GM21529 (cell line): ENCODE measurements around the gene KCNQ1.

Experiments used
- ATAC-seq: cut with Tn5 transposase; IDR thresholded peaks from one replicate; pipeline ENCODE4 v1.9.1; 2021; ENCODE audit not compliant: unreplicated experiment

KCNQ1 gene

GRCh38 chr11:2509481-2510001 is 64.7 kb downstream of the KCNQ1 start:
- no peak for ATAC-seq

DNA sequence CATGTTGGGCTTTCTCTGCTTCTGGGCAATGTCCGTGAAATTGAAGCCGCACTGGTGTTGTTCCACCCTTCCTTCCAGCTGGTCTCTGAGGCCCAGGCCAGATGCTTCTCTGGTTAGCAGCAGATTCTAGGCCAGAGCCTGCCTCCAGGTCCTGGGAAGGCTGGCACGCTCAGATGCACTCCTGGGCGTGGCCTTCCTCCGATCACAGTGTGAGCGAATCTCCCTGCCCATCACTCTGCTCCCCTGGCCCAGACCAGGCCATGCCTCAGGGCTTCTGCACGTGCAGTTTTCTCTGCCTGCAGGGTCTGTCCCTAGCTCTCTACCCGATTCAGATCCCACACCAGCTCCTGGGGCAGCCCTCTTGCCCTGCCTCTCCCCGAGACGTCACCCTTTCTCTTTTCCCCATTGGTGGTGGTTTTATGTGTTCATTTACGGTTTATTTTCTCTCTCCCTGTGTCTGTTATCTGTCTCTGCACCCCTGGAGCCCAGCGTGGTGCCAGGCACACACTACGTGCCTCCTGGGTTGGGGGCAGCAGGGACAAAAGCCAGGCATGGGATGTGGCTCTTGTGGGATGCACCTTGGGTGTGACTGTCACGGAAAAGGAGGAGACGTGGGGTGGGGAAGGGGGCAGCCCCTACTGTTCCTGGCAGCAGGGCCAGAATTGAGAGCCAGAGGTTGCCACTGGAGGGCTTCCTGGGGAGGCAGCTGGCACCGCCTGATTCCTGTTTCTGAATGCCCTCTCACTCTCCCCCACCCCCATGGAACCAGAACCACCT is 66.0 kb downstream of the KCNQ1 start:
- no peak for ATAC-seq

DNA sequence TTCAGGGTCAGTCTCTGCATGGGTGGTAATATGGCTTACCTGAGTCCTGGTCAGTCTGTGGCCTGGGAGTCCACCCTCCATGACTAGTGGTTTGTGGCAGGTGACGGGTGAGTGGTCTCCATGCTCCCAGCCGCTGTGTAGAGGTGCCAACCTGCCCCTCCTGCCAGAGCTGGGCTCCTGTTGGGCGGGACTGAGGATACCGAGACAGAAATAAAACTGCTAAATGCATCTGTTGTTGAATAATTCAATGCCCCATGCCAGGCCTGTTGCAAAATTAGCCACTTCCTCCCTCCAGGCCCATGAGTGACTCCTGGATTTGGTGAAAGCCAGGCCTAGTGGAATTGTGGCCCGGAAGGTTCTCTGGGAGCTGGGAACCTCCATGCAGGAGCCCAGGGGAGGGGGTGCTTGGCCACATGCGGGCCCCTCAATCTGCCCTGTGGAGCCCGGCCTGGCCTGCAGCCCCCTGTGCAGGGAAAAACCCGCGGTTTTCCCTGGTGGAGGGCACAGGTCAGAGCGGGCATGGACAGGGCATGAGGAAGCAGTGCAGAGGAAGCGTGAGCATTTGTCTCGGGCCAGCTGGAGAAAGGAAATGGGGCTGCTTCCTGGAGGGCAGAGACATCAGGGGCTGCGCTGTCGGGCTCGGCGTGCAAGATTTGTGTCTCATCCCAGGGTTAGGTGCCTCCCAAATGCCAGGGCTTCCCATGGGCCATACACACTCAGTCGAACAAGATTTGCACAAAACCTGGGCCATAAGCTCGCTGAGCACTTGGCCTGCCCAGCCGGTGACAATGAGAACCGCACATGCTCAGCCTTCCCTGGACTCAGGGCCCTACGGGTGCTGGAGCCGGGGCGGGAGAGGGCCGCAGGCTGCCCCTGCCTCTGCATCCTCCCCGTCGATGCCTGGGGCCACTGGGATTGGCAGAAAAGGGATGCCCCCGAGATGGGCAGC is 66.9 kb downstream of the KCNQ1 start:
- ATAC-seq = no peak

DNA sequence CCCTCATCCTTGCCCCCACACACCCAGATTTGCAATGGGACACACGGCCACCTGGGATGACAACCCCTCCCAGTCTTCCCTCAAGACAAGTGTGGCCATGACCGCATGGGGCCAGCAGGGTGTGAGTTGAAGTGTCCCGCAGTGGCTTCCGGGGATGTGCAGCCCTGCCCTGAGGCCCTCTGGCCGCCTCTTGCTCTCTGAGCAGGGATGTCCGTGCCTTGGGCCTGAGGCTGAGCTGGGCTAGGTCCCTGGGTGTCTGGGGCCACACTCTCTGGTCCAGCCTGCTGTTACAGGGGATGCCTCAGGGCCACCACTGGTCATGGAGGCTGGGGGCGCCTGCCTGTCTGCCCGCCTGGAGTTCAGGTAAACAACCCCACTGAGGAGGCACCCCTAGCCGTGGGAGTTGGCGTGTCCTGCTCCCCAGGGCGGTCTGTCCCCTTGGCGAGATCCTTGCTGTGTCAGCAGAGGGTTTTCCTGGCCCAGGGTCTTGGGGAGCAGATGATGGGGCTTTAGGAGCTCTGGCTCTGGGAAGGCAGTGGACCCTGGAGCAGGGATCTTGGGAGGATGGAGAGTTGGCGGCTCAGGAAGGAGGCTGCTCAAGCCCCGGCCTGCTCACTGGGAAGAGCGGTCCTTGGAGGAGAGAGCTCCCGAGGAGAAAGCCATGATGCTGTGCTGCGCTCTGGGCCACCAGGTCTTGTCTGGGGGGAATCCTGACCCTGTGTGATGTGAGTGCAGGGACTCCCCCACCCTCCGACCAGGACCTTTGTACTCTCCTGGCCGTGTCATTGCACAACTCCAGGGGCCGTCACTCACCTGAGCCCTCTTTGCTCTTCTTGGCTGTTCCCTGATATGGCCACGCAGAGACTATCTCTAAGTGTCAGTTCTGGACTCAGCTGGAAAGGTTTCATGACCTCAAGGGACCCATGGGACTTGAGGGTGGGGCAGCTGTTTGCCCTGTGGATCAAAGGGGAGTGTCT is 67.9 kb downstream of the KCNQ1 start:
- no peak for ATAC-seq

GRCh38 chr11:2513441-2513840 is 68.6 kb downstream of the KCNQ1 start:
- no peak for ATAC-seq

DNA sequence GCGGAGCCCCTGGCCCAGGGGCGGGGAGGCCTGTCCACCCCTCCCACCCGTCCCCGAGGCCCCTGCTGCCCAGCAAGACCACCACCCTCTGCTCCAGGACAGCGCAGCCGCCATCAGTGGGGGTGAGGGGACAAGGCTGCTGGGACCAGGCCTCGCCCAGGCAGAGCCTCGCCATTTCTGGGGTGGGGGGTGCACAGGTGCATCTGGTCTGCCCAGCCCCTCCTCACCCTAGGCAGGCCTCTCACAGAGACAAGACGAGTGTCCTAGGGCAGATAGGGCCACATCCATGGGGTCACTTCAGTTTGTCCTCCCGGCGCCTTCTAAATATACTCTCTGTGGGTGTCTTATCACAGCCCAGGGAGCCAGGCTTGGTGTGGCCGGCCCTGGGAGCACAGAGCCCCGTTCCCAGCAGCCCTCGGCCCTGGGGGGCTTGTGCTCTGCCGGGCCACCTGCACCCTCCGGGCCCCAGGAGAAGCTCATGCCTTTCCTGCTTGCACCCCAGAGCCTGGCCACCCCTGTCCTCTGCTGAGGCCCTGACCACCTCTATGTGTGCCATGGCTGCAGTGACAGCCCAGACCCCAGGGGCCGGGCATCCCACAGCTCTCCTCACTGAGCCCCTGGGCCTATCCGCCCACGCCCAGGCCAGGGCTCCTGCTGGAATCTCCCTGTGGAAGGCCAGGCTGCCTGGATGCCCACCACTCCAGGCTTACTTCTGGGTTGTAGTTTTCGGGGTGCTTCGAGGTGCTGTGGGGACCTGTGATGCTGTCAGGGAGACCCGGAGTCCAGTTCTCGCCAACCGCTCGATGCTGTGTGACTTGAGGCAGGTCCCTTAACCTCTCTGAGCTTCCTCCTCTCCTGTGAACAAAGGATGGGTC is 70.8 kb downstream of the KCNQ1 start:
- ATAC-seq = no peak

DNA sequence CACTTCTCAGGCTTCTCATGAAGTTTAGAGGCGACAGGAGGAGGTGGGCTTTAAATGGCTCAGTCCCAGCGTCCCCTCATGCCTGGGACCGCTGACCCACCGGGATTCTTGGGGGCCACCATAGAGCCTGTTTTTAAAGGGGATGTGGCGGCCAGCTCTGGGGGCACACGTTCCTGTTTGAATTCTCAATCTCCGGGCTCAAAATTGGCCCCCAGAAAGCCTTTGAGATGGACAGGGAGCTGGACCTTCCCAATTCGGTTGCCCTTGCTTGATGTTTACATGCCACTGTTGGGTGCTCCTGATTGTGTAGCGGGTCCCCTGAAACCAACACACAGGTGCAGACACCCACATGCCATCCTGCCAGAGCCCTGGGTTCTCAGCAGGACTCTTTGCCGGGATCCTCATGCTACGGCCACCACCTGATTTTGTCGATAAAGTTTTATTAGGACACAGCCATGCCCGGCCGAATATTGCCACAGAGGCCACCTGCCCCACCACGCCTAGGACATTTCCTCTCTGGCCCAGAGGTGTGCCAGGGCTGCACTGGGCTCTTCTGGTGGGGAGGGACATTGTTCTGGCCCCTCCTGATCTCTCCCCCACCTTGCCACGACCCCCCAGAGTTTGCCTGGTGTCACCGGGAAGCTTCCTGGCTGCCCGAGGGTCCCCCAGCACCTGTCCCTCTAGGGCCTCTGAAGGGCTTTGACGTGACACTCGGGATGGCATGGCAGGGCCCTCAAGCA is 71.6 kb downstream of the KCNQ1 start:
- ATAC-seq = no peak

GRCh38 chr11:2517016-2517385 is 72.2 kb downstream of the KCNQ1 start:
- no peak for ATAC-seq

DNA sequence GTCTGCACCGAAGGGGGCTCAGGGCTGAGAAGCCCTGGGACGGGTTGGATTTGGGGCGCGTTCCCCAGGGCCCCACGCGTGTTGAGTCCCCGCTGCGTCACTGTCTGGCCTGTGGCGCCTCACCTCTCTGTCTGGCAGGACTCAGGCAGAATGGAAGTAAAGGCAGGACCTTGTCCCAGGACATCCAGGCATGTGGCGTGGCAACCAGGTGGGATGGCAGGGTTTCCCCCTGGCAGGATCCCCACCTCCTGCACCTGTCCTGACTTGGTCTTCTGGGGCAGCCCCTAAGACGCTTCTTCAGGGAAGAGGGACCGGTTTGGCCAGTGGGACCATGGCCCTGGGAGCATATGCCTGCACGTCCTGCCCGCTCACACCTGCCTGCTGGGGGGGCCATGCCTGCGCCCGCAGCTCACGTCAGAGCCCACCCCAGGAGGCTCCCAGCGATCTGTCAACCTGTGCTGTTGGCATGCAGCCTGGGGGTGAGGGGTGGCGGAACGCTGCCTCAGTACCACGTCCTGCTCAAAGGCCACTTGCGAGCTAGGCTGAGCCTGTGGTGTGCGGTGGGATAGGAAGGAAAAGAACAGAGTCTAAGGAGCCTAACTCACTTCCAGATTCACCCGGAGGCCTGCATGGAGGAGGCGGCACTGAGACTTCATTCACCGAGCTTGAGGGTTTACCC is 72.7 kb downstream of the KCNQ1 start:
- ATAC-seq = no peak

- no peak for ATAC-seq
These were observed 73.5 kb downstream of the KCNQ1 start for GRCh38 chr11:2518111-2518982.

DNA sequence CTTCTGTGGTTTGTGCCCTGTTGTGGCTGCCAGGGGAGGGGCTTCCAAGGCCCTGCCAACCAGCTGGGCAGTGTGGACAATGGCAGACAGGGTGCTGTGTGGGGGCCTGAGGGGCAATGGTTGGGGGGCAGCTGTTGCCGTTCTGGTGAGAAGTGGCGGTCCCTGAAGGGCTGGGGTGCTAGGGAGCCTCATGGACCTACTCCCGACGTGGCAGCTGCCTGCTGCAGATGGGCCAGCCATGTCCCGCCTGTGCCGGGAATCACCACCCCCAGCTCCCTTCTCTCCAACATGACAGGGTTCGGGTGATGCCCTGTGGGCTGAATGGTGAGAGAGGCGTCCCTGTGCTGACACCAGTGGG is 74.2 kb downstream of the KCNQ1 start:
- ATAC-seq = no peak

DNA sequence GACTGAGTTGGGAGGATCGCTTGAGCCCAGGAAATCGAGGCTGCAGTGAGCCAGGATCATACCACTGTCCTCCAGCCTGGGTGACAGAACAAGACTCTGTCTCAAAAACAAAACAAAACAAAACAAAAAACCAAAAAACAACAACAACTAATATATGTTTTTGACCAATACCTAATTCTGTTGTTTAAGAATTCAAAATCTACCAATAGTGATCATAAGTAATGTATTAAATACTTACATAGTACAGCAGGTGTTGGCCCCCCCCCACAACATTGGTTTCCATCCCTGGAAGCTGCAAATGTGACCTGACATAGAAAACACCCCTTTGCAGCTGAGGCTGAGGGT is 74.7 kb downstream of the KCNQ1 start:
- ATAC-seq = no peak

DNA sequence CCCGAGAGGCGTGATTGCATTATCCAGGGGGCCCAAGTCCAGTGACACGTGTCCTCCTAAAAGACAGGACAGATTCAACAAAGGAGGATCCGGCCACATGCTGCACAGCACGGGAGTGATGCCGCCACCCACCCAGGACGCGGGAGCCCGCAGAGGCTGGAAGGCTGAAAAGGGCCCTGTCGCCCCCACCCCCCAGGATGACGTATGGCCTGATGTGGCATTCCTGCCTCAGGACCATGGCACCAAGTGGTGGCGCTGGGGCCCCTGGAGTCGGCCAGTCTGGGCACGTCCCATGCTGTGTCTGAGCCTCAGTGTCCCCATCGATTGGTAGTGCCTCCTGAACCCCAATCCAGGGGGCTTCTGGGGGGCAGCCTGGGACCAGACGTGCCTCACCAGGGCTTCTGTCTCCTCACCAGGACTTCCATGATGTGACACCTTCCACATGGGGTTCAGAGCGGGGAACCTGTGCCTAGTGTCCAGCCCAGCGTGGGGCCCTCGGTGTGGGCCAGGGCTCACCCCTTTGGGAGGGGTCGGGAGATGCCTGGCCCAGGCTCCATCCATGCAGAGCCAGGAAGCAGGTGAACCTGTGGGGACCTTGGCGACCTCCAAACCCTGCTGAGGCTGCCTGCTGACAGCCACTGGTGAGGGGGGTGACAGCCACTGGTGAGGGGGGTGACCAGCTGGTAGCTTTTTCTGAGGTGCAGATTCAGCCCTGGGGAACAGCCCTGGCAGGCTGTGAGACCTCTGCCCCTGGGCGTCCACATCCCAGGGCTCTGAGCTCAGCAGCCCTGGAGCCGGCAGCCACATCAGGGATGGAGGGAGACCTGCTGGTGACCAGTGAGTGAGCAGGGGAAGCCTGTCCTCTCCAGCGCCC is 75.3 kb downstream of the KCNQ1 start:
- ATAC-seq = no peak

DNA sequence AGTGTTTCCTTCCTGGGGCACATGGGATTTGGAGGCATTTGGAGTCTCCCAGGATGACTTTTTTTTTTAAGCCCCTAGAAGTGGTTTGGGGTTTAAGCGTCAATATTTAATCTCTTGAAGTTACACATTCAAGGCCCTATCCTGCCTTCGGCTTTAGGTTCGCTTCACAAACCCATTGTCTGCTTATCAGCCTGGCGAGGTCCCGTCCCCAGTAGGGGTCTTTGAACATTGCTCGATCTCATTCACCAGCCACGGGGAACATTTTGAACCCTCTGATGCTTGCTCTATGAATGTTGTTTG is 75.9 kb downstream of the KCNQ1 start:
- ATAC-seq = no peak

- no peak for ATAC-seq
These were observed 76.4 kb downstream of the KCNQ1 start for GRCh38 chr11:2521081-2521732.
